K562 (cell line): Measurements from ENCODE around the gene C10orf71. TPM values are rescaled to one million over a fixed set of nuclear protein-coding genes. Genes with fewer than 3 reads are reported as not detected.

Experiments used
- CXXC5 ChIP-seq: fragments of 250-450 bp; sonication (Bioruptor Pico); IDR thresholded peaks from 2 replicates; pipeline ENCODE4 v1.8.0; 2022; ENCODE audit warnings: inconsistent platforms, mild to moderate bottlenecking, moderate library complexity
- DACH1 ChIP-seq: fragments of 450-650 bp; IDR thresholded peaks from 2 replicates; pipeline ENCODE4 v1.6.1; 2018; ENCODE audit not compliant: partially characterized antibody
- EHMT2 ChIP-seq: fragments of 450-650 bp; IDR thresholded peaks from 2 replicates; pipeline ENCODE4 v1.6.1; 2018; ENCODE audit warnings: antibody characterized with exemption
- FOXK2 ChIP-seq, 2 experiments: fragments of 450-650 bp; IDR thresholded peaks in 1 of 2; conservative IDR thresholded peaks in 1 of 2; 2 replicates each; pipeline ENCODE4 v1.6.1; 2016; ENCODE audit warnings: low read depth in 2 of 2, mild to moderate bottlenecking in 1 of 2
- KAT2B ChIP-seq: IDR thresholded peaks from one replicate; pipeline ENCODE4 v1.6.1; 2012; ENCODE audit warnings: low read depth, mild to moderate bottlenecking, control low read depth, inconsistent platforms, low read length, moderate library complexity
- KLF16 ChIP-seq: IDR thresholded peaks from 2 replicates; pipeline ENCODE4 v1.6.1; 2016; ENCODE audit warnings: antibody characterized with exemption
- PHB2 ChIP-seq: fragments of 450-650 bp; IDR thresholded peaks from 2 replicates; pipeline ENCODE4 v1.6.1; 2017; ENCODE audit warnings: low read depth
- PHF20 ChIP-seq: fragments of 450-650 bp; IDR thresholded peaks from 2 replicates; pipeline ENCODE4 v1.6.1; 2018; ENCODE audit not compliant: partially characterized antibody
- PHTF2 ChIP-seq: fragments of 250-450 bp; sonication (Bioruptor Pico); IDR thresholded peaks from 2 replicates; pipeline ENCODE4 v1.5.0; 2021; ENCODE audit warnings: mild to moderate bottlenecking
- TAF7 ChIP-seq: fragments of 450-650 bp; IDR thresholded peaks from 2 replicates; pipeline ENCODE4 v1.6.1; 2016; ENCODE audit warnings: missing genetic modification characterization, missing compliant biosample characterization
- TAF9B ChIP-seq: fragments of 450-650 bp; IDR thresholded peaks from 2 replicates; pipeline ENCODE4 v1.6.1; 2018; ENCODE audit warnings: mild to moderate bottlenecking; ENCODE audit not compliant: partially characterized antibody
- TOE1 ChIP-seq, 2 experiments: fragments of 450-650 bp in 1 of 2; sonication (generic) in 1 of 2; formaldehyde crosslinking in 1 of 2; IDR thresholded peaks; 2 replicates each; pipeline versions ENCODE4 v1.7.1 to v1.8.0; 2016 to 2022; ENCODE audit warnings: borderline replicate concordance in 2 of 2, mild to moderate bottlenecking in 2 of 2, antibody characterized with exemption in 1 of 2, inconsistent platforms in 1 of 2, low read depth in 1 of 2, missing genetic modification reagents in 1 of 2, moderate library complexity in 1 of 2
- ZBTB17 ChIP-seq: fragments of 450-650 bp; formaldehyde crosslinking; IDR thresholded peaks from 2 replicates; pipeline ENCODE4 v1.4.0; 2020; ENCODE audit warnings: mild to moderate bottlenecking
- ZNF165 ChIP-seq: fragments of 250-450 bp; sonication (Bioruptor Pico); IDR thresholded peaks from 2 replicates; pipeline ENCODE4 v1.4.0; 2020; ENCODE audit warnings: borderline replicate concordance
- ZNF347 ChIP-seq: fragments of 450-650 bp; formaldehyde crosslinking; IDR thresholded peaks from 2 replicates; pipeline ENCODE4 v1.4.0; 2020; ENCODE audit warnings: low read depth, mild to moderate bottlenecking, moderate library complexity
- ZNF668 ChIP-seq: fragments of 250-450 bp; sonication (Bioruptor Pico); IDR thresholded peaks from 2 replicates; pipeline ENCODE4 v1.8.0; 2022; ENCODE audit warnings: mild to moderate bottlenecking, inconsistent platforms
- polyA plus RNA-seq, 8 experiments: library from polyadenylated mRNA; depleted of rRNA in 4 of 8; stranded (reverse) in 5 of 8; unstranded in 3 of 8; fragments of >200 nt; fragmentation: Nextera tagmentation in 2 of 8; fragmentation: Illumina TruSeq in 1 of 8; extraction: Ambion mirVana in 2 of 8; extraction: Trizol in 1 of 8; gene quantifications; 2 replicates each; pipeline versions ENCODE4 v1.2.1 to v1.2.3, GENCODE V29; 2011 to 2014; ENCODE audit warnings: inconsistent platforms in 1 of 8, missing spikeins in 1 of 8
- total RNA-seq, 7 experiments: library from RNA; depleted of rRNA in 6 of 7; stranded (reverse); fragments of >200 nt in 6 of 7; fragmentation: Illumina TruSeq in 2 of 7; extraction: Trizol in 2 of 7; gene quantifications; 2 replicates each; pipeline versions ENCODE4 v1.2.1 to v1.2.3, GENCODE V29; 2011 to 2021; ENCODE audit warnings: low replicate concordance in 1 of 7
- TF ChIP-seq, protein P1 (sequence below): sonication (generic); formaldehyde crosslinking; IDR thresholded peaks from 2 replicates; pipeline ENCODE4 v1.8.0; 2022; ENCODE audit warnings: mild to moderate bottlenecking, missing genetic modification reagents
- TF ChIP-seq, protein P2 (sequence below), 2 experiments: fragments of 450-650 bp; IDR thresholded peaks; 2 replicates each; pipeline ENCODE4 v1.6.1; 2016
- TF ChIP-seq, protein P3 (sequence below), 2 experiments: fragments of 250-450 bp in 1 of 2; fragments of 450-650 bp in 1 of 2; sonication (Bioruptor Pico) in 1 of 2; IDR thresholded peaks; 2 replicates each; pipeline versions ENCODE4 v1.6.1 to v1.8.0; 2016 to 2021; ENCODE audit warnings: mild to moderate bottlenecking in 2 of 2, moderate library complexity in 2 of 2, missing compliant biosample characterization in 1 of 2, missing genetic modification characterization in 1 of 2
- TF ChIP-seq, protein P4 (sequence below): fragments of 200-400 bp; formaldehyde crosslinking; IDR thresholded peaks from 2 replicates; pipeline ENCODE4 v1.6.1; 2017; ENCODE audit warnings: mild to moderate bottlenecking, low read depth, low read length, moderate library complexity
- TF ChIP-seq, protein P5 (sequence below): IDR thresholded peaks from 2 replicates; pipeline ENCODE4 v1.6.1; 2014; ENCODE audit warnings: antibody characterized with exemption

The C10orf71 gene
- total and polyA plus RNA-seq, 9 of the 15 experiments (the other 6 are each of a cell fraction or from before 2014, with no cell fraction given), result 0.06 to 4.5 (median 1.3) TPM

DNA sequence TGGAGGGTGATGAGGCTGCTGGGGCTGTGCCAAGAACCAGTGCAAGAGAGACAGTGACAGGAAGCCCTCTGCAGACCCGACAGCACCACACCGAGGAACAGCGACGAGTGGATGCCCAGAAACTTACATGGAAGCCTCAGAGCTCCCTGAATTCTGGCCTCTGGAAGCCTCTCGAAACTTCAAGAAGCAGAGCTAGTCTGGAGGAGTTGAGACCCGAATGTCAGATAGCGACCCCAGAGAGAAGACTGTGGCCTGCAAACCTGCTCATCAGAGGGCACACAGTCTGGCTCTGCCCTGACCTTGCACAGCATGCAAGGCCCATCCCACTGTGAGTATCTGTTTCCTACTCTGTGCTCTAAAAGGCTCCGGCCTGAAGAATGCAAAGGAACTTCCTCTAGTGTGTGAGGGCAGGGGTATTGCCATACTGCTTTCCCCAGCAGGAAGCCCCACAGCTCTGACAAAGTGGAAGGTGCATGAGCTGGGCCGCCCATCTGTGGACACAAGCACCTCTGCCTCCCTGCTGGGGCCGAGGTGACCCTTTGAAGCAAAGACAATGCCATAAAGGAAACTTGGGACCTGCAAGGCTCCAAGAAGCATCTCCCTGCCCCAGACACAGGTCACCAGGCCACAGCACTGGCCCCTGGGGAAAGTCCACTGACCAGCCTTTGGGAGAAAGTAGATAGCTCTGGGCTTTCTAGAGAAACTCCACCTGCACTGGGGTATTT, 10.5 kb upstream of the C10orf71 start (continued):
- TF ChIP-seq, protein P1, sequence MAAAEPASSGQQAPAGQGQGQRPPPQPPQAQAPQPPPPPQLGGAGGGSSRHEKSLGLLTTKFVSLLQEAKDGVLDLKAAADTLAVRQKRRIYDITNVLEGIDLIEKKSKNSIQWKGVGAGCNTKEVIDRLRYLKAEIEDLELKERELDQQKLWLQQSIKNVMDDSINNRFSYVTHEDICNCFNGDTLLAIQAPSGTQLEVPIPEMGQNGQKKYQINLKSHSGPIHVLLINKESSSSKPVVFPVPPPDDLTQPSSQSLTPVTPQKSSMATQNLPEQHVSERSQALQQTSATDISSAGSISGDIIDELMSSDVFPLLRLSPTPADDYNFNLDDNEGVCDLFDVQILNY (CRISPR knock-in tag), result no peak
- TF ChIP-seq, protein P2, sequence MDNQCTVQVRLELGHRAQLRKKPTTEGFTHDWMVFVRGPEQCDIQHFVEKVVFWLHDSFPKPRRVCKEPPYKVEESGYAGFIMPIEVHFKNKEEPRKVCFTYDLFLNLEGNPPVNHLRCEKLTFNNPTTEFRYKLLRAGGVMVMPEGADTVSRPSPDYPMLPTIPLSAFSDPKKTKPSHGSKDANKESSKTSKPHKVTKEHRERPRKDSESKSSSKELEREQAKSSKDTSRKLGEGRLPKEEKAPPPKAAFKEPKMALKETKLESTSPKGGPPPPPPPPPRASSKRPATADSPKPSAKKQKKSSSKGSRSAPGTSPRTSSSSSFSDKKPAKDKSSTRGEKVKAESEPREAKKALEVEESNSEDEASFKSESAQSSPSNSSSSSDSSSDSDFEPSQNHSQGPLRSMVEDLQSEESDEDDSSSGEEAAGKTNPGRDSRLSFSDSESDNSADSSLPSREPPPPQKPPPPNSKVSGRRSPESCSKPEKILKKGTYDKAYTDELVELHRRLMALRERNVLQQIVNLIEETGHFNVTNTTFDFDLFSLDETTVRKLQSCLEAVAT (IDR thresholded peaks at IDR 0.05), result peak in 1 of 2 experiments; percentile 92; a peak in 2 of 4 replicates
- TF ChIP-seq TAF7 (tag) (no peak), TAF9B (no peak), FOXK2 (conservative IDR thresholded peaks at IDR 0.05 in 1 of 2, IDR thresholded peaks at IDR 0.05 in 1 of 2; ENCODE audit: low read depth in 2 of 2) (no peak), DACH1 (no peak), PHTF2 (CRISPR knock-in tag) (no peak), ZNF668 (no peak), TOE1 (IDR thresholded peaks at IDR 0.05; ENCODE audit: borderline replicate concordance) (no peak), TOE1 (CRISPR knock-in tag; IDR thresholded peaks at IDR 0.05; ENCODE audit: borderline replicate concordance, low read depth) (no peak), KAT2B (no peak), ZNF165 (CRISPR knock-in tag) (no peak), ZBTB17 (CRISPR knock-in tag) (peak; percentile 89), EHMT2 (no peak), PHB2 (no peak), CXXC5 (no peak), ZNF347 (CRISPR knock-in tag) (no peak), PHF20 (no peak), KLF16 (no peak)
- TF ChIP-seq, protein P3, sequence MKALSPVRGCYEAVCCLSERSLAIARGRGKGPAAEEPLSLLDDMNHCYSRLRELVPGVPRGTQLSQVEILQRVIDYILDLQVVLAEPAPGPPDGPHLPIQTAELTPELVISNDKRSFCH (CRISPR knock-in tag; IDR thresholded peaks at IDR 0.05), result no peak
- TF ChIP-seq, protein P3 (tag; IDR thresholded peaks at IDR 0.05), result peak; percentile 46; the same call in 1 of the 2 replicates
- TF ChIP-seq, protein P4, sequence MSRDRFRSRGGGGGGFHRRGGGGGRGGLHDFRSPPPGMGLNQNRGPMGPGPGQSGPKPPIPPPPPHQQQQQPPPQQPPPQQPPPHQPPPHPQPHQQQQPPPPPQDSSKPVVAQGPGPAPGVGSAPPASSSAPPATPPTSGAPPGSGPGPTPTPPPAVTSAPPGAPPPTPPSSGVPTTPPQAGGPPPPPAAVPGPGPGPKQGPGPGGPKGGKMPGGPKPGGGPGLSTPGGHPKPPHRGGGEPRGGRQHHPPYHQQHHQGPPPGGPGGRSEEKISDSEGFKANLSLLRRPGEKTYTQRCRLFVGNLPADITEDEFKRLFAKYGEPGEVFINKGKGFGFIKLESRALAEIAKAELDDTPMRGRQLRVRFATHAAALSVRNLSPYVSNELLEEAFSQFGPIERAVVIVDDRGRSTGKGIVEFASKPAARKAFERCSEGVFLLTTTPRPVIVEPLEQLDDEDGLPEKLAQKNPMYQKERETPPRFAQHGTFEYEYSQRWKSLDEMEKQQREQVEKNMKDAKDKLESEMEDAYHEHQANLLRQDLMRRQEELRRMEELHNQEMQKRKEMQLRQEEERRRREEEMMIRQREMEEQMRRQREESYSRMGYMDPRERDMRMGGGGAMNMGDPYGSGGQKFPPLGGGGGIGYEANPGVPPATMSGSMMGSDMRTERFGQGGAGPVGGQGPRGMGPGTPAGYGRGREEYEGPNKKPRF, result no peak
- TF ChIP-seq, protein P5, sequence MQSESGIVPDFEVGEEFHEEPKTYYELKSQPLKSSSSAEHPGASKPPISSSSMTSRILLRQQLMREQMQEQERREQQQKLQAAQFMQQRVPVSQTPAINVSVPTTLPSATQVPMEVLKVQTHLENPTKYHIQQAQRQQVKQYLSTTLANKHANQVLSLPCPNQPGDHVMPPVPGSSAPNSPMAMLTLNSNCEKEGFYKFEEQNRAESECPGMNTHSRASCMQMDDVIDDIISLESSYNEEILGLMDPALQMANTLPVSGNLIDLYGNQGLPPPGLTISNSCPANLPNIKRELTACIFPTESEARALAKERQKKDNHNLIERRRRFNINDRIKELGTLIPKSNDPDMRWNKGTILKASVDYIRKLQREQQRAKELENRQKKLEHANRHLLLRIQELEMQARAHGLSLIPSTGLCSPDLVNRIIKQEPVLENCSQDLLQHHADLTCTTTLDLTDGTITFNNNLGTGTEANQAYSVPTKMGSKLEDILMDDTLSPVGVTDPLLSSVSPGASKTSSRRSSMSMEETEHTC, result no peak
